GM18505 (cell line): Measurements from ENCODE around the gene ITLN2.
"Not testable (repeated sequence)": the region's sequence is repeated elsewhere in the genome, so short reads cannot be mapped to it uniquely, and the experiment has no call there.

Source experiments
- ATAC-seq: cut with Tn5 transposase; IDR thresholded peaks from one replicate; pipeline ENCODE4 v1.9.1; 2021; ENCODE audit not compliant: unreplicated experiment
- POLR2A ChIP-seq: IDR thresholded peaks from 4 replicates; pipeline ENCODE4 v1.6.1; 2011; ENCODE audit warnings: borderline replicate concordance; ENCODE audit not compliant: insufficient read depth, insufficient read length; ENCODE audit errors: extremely low read depth

ITLN2 gene

DNA sequence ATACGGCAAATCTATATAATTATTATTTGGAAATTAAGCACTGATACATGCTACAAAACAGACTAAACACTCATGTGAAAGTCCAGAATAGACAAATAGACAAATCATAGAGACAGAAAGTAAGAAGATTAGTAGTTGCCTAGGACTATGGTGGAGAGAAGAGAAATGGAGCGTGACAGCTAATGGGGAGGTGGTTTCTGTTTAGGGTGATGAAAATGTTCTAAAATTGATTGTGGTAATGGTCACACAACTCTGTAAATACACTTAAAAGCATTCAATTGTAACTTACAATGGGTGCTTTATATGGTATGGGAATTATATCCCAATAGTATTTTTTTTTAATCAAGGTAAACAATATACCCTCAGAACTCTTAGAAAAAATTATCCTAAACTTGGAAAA is 20.4 kb upstream of the ITLN2 start:
- TF ChIP-seq POLR2A, result no peak
- ATAC-seq, result no peak

DNA sequence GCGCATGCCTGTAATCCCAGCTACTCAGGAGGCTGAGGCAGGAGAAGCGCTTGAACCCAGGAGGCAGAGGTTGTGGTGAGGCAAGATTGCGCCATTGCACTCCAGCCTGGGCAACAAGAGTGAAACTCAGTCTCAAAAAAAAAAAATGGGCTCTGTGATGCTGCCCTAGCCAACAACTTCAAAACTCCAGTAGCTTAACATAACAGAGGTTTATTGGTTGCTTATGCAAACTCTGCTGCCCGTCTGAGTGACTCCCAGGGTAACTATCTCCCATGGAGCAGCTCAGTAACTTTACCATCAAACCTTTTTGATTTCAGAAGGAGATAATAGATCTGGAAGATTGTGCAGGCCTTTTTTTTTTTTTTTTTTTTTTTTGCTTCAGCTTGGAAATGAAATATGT is 18.9 kb upstream of the ITLN2 start:
- no peak for ATAC-seq
- TF ChIP-seq POLR2A, result no peak

DNA sequence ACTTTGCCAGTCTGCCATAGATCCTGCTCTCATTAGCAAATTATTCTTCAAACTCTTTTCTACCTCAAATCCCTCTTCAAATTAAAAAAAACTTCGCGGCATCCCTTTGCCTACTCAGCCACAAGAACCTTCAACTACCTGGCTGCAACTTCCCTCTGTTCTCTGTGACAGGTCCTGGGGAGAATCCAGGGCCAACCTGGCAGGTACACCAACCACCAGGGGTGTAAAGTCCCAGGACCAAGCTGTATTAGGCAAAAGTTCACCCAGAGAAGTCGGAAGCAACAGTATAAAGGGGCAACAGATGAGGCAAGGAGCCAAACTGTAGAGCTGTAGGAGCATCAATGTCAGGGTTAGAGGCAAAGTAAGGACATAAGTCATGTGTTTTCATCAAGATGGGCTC is 18.3 kb upstream of the ITLN2 start:
- ATAC-seq, result no peak
- TF ChIP-seq POLR2A, result no peak

DNA sequence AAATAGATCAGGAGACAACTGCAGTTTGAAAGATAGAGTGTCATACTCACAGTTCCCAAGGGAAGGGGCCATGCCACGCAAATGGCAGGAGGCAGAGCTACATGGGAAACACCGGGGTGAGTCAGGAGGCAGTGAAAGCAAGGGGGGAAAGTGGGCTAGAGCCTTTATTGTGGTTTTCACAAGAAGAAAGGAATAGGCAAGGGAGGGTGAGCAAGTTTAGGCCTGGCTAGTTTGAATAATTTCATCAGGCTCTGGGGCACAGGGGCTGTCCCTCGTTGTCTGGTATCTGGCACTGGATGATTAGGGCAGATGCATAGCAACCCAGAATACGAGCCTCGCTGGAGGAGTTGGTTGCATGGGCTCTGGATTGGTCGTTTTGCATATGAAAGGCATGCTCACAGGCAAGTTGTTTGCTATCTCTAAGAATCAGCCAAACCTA is 17.0 kb upstream of the ITLN2 start:
- no peak for ATAC-seq
- no peak for TF ChIP-seq POLR2A

DNA sequence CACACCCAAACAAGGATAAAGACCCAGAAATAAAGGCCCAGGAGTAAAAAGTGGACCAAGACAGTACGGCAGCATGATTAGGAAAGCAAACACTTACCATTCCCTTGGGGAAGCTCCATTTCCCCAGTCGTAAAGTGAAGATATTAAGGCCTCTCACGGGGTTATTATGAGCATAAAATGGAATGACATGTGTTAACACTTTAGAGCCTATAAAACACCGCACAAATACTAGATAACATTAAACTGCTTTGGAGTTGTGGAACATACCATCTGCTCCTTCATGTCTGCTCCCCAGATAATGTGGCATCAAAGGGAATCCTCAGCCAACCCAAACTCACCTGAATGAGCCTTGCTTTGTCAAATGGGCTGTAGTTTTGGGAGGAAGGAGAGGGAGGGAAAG is 8.9 kb upstream of the ITLN2 start:
- no peak for ATAC-seq
- no peak for TF ChIP-seq POLR2A

DNA sequence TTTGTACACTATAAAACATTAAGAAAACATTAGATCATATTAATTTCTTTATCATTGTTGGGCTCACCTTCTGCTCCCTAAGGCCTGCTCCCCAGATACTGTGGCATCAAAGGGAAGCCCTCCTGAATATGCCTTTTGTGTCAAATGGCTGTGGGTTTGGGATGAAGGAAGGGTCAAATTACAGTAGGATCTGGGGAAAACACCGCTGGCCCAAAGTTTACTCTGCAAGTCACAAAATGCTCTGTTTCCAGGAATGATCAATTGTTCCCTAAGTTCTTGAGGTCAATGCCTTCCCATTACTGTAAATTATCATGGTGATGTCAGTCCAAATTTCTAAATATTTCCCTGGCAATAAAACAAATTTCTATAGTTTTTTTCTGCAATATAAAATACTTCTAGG is 6.8 kb upstream of the ITLN2 start:
- no peak for ATAC-seq
- no peak for TF ChIP-seq POLR2A

DNA sequence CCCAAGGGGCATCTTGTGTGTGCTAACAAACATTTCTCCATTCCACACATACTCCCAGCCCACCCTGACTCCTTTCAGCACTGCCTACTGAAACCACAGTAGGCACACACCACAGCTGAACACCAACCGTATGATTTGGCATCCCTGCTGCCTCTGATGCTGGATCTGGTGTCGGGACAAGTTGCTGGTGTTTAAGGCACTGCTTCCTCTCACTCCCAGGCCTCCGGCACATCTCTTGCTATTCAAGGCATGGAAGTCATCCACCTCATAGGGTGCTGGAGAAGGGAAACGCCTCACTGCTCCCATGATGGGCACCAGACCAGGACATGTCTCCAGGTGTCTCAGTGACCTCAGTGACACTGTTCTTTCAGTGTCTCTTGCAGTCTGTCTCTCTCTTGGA is 2.4 kb upstream of the ITLN2 start:
- no peak for ATAC-seq
- no peak for TF ChIP-seq POLR2A

DNA sequence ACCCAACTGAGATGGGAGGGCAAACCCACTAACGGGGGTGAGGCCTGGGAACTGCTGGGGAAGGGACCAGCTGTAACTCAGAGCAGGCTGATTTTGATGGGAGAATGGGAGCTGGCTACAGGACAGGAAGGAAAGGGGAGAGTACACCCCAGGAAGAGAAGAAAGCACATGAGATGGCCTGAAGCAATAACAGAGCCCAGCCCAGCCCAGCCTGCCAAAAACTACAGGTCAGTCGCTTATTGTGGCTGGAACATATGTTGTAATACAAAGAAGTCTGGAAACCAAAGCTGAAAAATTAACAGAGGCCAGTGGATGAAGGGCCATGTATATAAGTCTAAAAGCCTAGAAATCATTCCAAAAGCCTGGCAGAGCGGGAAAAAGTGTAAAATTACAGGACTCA is 1.6 kb downstream of the ITLN2 start:
- no peak for TF ChIP-seq POLR2A
- no peak for ATAC-seq

DNA sequence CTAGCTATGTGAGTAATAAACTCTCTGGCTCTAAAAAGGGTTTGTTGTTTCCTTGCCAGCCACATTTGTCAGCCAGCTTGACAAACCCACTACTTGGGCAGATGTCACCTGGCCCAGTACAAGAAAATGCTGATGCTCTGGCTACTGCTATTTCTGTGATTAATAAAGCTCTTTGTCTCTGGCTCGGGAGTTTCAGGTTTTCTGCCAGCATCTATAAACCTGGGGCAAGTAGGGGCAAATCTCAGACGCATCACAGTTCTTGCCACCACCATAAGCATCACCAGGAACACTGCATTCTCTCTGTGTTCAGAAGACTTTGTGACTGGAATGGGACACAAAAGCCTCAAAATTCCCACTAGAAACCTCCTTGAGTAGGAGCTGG is 2.5 kb downstream of the ITLN2 start:
- ATAC-seq, result no peak
- TF ChIP-seq POLR2A, result no peak

DNA sequence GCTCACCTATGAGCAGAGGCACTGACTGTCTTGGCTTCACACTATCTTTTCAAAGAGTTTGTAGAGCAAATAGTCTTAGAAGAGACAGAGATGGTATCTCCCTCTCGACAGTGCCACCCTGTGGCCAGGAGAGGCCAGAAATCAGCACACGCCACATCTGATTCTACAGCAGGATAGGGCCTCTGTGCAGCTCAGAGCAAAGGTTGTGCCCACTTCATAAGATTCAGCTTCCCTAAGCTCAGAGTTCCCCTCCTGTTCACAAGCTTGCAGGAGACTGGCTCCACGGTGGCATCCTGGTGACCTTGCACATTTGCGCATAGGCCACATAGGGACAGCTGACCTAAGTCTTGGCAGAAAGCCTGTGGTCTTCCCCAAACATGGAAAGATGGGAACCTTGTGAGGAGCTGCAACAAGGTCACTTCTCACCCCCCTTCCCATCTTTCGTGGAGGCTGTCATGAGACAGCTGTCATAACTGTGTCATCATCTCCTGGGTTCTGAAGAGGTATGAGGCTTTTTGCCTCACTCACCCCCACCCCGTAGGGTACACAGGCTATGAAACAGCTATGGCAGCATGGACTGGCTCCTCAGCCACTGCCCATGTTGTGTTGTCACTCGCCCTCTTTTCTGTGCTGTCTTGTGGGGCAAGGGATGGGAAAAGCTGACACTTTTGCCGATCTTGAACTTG is 3.0 kb downstream of the ITLN2 start:
- ATAC-seq, result no peak
- TF ChIP-seq POLR2A, result no peak

DNA sequence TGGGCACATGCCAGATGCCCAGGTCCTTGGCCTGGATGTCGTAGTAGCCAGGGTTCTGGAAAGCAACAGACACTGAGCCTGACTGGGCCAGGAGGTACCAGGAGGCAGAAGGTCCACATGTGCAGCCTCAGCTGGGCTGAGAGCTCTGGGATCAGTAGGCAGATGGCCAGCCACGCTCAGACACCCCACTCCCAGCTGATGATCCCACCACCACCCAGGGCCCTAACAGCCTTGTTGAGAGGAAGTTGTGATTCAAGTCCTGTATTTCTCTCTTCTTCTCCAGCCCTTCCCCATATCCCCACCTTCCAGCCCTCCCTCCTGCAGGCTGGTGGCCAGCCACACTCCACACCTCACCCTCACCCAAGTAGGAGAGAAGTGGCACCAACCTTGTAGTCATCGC is 4.0 kb downstream of the ITLN2 start:
- no peak for TF ChIP-seq POLR2A
- ATAC-seq, result no peak

DNA sequence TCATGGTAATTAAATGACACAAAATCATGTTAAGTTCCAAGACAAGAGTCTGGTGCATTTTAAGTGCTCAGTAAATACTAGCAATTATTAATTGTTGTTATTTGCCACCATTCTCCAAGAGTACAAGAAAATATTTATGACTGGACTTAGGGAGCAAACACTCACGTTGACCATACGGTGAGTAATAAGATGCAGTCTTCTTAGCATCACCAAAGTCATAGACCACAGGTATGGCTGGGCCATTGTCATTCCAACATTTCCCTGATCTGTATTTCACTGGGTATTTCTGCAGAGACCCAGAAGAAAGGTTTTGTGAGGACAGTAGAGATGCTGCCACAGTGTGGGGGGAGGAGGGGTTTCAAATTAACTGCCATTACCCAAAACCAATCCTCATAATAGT is 4.7 kb downstream of the ITLN2 start:
- TF ChIP-seq POLR2A, result no peak

DNA sequence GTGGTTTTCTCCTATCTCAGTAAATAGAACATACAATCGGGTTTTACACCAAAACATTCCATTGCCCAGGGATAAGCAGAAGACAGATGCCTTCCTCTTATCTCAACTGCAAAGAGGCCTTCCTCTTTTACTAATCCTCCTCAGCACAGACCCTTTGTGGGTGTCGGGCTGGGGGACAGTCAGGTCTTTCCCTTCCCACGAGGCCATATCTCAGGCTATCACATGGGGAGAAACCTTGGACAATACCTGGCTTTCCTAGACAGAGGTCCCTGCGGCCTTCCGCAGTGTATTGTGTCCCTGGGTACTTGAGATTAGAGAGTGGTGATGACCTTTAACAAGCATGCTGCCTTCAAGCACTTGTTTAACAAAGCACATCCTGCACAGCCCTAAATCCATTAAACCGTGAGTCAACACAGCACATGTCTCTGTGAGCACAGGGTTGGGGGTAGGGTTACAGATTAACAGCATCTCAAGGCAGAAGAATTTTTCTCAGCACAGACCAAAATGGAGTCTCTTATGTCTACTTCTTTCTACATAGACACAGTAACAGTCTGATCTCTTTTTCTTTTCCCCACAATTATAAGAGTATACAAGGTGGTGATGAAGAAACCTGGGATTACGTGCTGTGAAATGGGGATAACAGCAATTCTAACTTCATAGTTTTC is 5.3 kb downstream of the ITLN2 start:
- not testable (repeated sequence) for ATAC-seq

More for the DNA sequence above, 4.7 kb downstream of the ITLN2 start:
- no peak for ATAC-seq

DNA sequence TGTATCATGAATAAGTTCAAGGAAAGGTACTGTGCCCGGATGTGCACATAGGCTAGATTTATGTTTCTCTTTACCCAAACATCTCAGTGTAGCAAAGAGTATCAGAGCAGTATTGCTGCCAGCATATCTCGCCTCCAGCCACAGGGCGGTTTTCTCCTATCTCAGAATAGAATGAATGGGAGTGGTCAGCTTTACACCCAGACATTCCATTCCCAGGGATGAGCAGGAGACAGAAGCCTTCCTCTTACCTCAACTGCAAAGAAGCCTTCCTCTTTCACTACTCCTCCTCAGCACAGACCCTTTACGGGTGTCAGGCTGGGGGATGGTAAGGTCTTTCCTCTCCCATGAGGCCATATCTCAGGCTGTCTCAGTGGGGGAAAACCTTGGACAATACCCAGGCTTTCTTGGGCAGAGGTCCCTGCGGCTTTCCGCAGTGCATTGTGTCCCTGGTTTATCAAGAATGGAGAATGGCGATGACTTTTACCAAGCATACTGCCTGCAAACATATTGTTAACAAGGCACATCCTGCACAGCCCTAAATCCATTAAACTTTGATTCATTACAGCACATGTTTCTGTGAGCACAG is 7.3 kb downstream of the ITLN2 start:
- not testable (repeated sequence) for ATAC-seq

DNA sequence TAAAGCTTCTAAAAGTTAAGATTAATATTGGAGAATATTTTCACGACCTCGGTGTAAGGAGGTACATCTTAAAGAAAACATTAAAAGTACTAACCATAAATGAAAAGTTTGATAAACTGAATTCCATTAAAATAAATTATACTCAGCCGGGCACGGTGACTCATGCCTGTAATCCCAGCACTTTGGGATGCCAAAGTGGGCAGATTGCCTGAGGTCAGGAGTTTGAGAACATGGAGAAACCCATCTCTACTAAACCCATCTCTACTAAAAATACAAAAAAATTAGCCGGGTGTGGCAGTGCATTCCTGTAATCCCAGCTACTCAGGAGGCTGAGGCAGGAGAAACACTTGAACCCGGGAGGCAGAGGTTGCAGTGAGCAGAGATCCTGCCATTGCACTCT is 8.7 kb downstream of the ITLN2 start:
- not testable (repeated sequence) for ATAC-seq

DNA sequence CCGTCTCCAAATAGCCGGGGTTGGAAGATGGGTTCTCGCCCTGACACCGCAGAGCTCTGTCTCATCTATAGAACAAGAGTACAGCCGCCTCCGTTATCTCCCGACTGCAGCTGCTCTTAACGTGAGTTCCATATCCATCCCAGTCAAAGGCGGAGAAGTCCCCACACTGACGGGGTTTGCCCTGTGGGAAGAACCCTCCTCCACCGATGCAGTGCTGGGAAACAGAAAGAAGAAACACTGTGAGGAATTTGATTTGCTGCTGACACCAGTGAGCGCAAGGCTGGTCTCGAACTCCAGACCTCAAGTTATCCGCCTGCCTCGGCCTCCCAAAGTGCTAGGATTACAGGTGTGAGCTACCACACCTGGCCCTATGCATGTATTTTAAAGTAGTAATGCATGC is 9.5 kb downstream of the ITLN2 start:
- TF ChIP-seq POLR2A, result no peak
- no peak for ATAC-seq
